H1 (cell line): Measurements from ENCODE around the gene CHST11. TPM values are rescaled to one million over a fixed set of nuclear protein-coding genes. Genes with fewer than 3 reads are reported as not detected.

Experiments used
- CTCF ChIA-PET: fragments of 300-600 bp; sonication (Branson Sonifier 250); formaldehyde crosslinking; loops from one replicate; lab custom pipeline; 2021; ENCODE audit not compliant: partially characterized antibody; lab: Charles Lee
- POLR2A ChIA-PET: fragments of 300-600 bp; sonication (Branson Sonifier 250); formaldehyde crosslinking; loops from one replicate; lab custom pipeline; 2021; ENCODE audit warnings: inconsistent platforms; ENCODE audit not compliant: partially characterized antibody; lab: Charles Lee
- DNase-seq, 2 experiments: peaks; one replicate each; pipeline versions ENCODE4 v3.0.0 to v3.0.0-alpha.2; 2010 to 2022; ENCODE audit warnings: low spot score in 2 of 2, low read depth in 1 of 2, mixed read lengths in 1 of 2
- FAIRE-seq: peaks from 2 replicates; lab custom pipeline; 2011; peaks lifted over from hg19 to GRCh38; lab: Jason Lieb, UNC
- H2AFZ ChIP-seq: 2 replicates; pipeline ENCODE4 v1.8.1; 2012; ENCODE audit warnings: low read length, inconsistent platforms
- H2AK5ac ChIP-seq: 2 replicates; pipeline ENCODE4 v1.6.1; 2013; ENCODE audit warnings: low read depth, low read length
- H2BK120ac ChIP-seq: replicated peaks from 2 replicates; pipeline ENCODE3; 2013; ENCODE audit warnings: low read depth, low read length, inconsistent platforms
- H2BK12ac ChIP-seq: 2 replicates; pipeline ENCODE4 v1.6.1; 2013; ENCODE audit warnings: low read depth, low read length
- H2BK15ac ChIP-seq: 2 replicates; pipeline ENCODE4 v1.6.1; 2013; ENCODE audit warnings: low read length
- H2BK20ac ChIP-seq: 2 replicates; pipeline ENCODE4 v1.6.1; 2013; ENCODE audit warnings: low read length
- H2BK5ac ChIP-seq: 2 replicates; pipeline ENCODE4 v1.6.1; 2013; ENCODE audit warnings: low read depth, low read length
- H3K14ac ChIP-seq: 2 replicates; pipeline ENCODE4 v1.6.1; 2013; ENCODE audit warnings: inconsistent platforms; ENCODE audit not compliant: insufficient read length
- H3K18ac ChIP-seq: 2 replicates; pipeline ENCODE4 v1.6.1; 2013; ENCODE audit warnings: low read length; ENCODE audit errors: extremely low read depth
- H3K23ac ChIP-seq: 2 replicates; pipeline ENCODE4 v1.6.1; 2013; ENCODE audit warnings: inconsistent platforms; ENCODE audit not compliant: insufficient read length
- H3K23me2 ChIP-seq: 2 replicates; pipeline ENCODE4 v1.6.1; 2013; ENCODE audit warnings: low read depth, low read length
- H3K27ac ChIP-seq: 2 replicates; pipeline ENCODE4 v1.6.1; 2011; ENCODE audit warnings: low read depth, low read length, inconsistent platforms
- H3K27me3 ChIP-seq, 4 experiments: replicated peaks in 1 of 4; 1 replicate in 1 of 4; 2 replicates in 3 of 4; pipeline versions ENCODE4 v1.6.1 to v1.8.1; 2011 to 2013; ENCODE audit warnings: low read length in 3 of 4, mild to moderate bottlenecking in 3 of 4, inconsistent platforms in 2 of 4, mixed read lengths in 2 of 4, moderate library complexity in 1 of 4; ENCODE audit not compliant: control insufficient read depth in 3 of 4, insufficient read depth in 3 of 4; ENCODE audit errors: extremely low read depth in 1 of 4
- H3K36me3 ChIP-seq, 4 experiments: 2 replicates each; pipeline versions ENCODE4 v1.6.1 to v1.8.1; 2011 to 2013; ENCODE audit warnings: mild to moderate bottlenecking in 4 of 4, low read length in 3 of 4, moderate library complexity in 2 of 4, control low read depth in 1 of 4, inconsistent platforms in 1 of 4; ENCODE audit not compliant: insufficient read depth in 4 of 4, control insufficient read depth in 2 of 4
- H3K4ac ChIP-seq: replicated peaks from 2 replicates; pipeline ENCODE3; 2013; ENCODE audit warnings: low read length, low read depth, mixed read lengths, inconsistent platforms; ENCODE audit not compliant: insufficient read length
- H3K4me1 ChIP-seq, 4 experiments: replicated peaks in 1 of 4; 1 replicate in 1 of 4; 2 replicates in 3 of 4; pipeline versions ENCODE4 v1.6.1 to v1.8.1; 2011 to 2013; ENCODE audit warnings: low read length in 3 of 4, inconsistent platforms in 2 of 4, mixed read lengths in 1 of 4; ENCODE audit not compliant: insufficient read depth in 4 of 4, control insufficient read depth in 3 of 4
- H3K4me2 ChIP-seq, 2 experiments: 2 replicates each; pipeline versions ENCODE4 v1.6.1 to v1.8.1; 2011 to 2013; ENCODE audit warnings: low read depth in 2 of 2, low read length in 2 of 2, control low read depth in 1 of 2, inconsistent platforms in 1 of 2, mild to moderate bottlenecking in 1 of 2; ENCODE audit not compliant: insufficient read depth in 1 of 2
- H3K4me3 ChIP-seq, 4 experiments: fragments of 200-600, 300-600 bp in 1 of 4; sonication (generic), shearing (Covaris generic), sonication (Bioruptor Twin) in 1 of 4; 2 replicates each; pipeline versions ENCODE4 v1.5.1 to v1.8.1; 2011 to 2016; ENCODE audit warnings: low read length in 4 of 4, low read depth in 3 of 4, control low read depth in 2 of 4, inconsistent platforms in 2 of 4, mild to moderate bottlenecking in 2 of 4, mixed read lengths in 1 of 4, moderate library complexity in 1 of 4; ENCODE audit not compliant: insufficient read depth in 2 of 4; ENCODE audit errors: extremely low read depth in 1 of 4
- H3K56ac ChIP-seq: replicated peaks from 2 replicates; pipeline ENCODE3; 2013; ENCODE audit warnings: low read depth, mild to moderate bottlenecking, mixed read lengths, low read length, inconsistent platforms; ENCODE audit not compliant: insufficient read length
- H3K79me1 ChIP-seq: 2 replicates; pipeline ENCODE4 v1.6.1; 2013; ENCODE audit warnings: low read depth, low read length, control low read depth
- H3K79me2 ChIP-seq, 2 experiments: 2 replicates each; pipeline versions ENCODE4 v1.6.1 to v1.8.1; 2012 to 2013; ENCODE audit warnings: low read length in 2 of 2, mild to moderate bottlenecking in 2 of 2, inconsistent platforms in 1 of 2; ENCODE audit not compliant: insufficient read depth in 2 of 2, control insufficient read depth in 1 of 2
- H3K9ac ChIP-seq, 4 experiments: replicated peaks in 1 of 4; 1 replicate in 1 of 4; 2 replicates in 3 of 4; pipeline versions ENCODE4 v1.6.1 to v1.8.1; 2011 to 2013; ENCODE audit warnings: low read depth in 3 of 4, low read length in 3 of 4, control low read depth in 2 of 4, mild to moderate bottlenecking in 2 of 4, moderate library complexity in 2 of 4, inconsistent platforms in 1 of 4; ENCODE audit errors: extremely low read depth in 1 of 4
- H3K9me3 ChIP-seq, 2 experiments: 2 replicates each; pipeline versions ENCODE4 v1.6.1 to v1.8.1; 2012 to 2013; ENCODE audit warnings: mild to moderate bottlenecking in 2 of 2, moderate library complexity in 2 of 2, control low read depth in 1 of 2, inconsistent platforms in 1 of 2, low read depth in 1 of 2, low read length in 1 of 2, mixed read lengths in 1 of 2; ENCODE audit not compliant: insufficient read depth in 2 of 2
- H4K20me1 ChIP-seq, 2 experiments: replicated peaks in 1 of 2; 2 replicates each; pipeline versions ENCODE3 to v1.8.1; 2011 to 2013; ENCODE audit warnings: inconsistent platforms in 2 of 2, low read length in 2 of 2, mild to moderate bottlenecking in 1 of 2; ENCODE audit not compliant: insufficient read depth in 2 of 2, control insufficient read depth in 1 of 2
- H4K5ac ChIP-seq: 2 replicates; pipeline ENCODE4 v1.6.1; 2013; ENCODE audit warnings: low read length, low read depth, mixed read lengths, inconsistent platforms; ENCODE audit not compliant: insufficient read length
- H4K8ac ChIP-seq: 2 replicates; pipeline ENCODE4 v1.8.0; 2013; ENCODE audit warnings: mild to moderate bottlenecking, moderate library complexity, low read length, inconsistent platforms; ENCODE audit not compliant: insufficient read depth; ENCODE audit errors: extremely low read depth
- H4K91ac ChIP-seq: replicated peaks from 2 replicates; pipeline ENCODE3; 2013; ENCODE audit warnings: low read length, mixed read lengths, inconsistent platforms; ENCODE audit not compliant: insufficient read length
- CHD2 ChIP-seq: IDR thresholded peaks from 2 replicates; pipeline ENCODE4 v1.6.1; 2012; ENCODE audit warnings: low read length, improper control_type of control experiment
- CREB1 ChIP-seq: IDR thresholded peaks from 2 replicates; pipeline ENCODE4 v1.6.1; 2012; ENCODE audit warnings: inconsistent platforms
- SIN3A ChIP-seq, 2 experiments: IDR thresholded peaks in 1 of 2; conservative IDR thresholded peaks in 1 of 2; 2 replicates each; pipeline ENCODE4 v1.6.1; 2011 to 2012; ENCODE audit warnings: low read length in 2 of 2, improper control_type of control experiment in 1 of 2, low read depth in 1 of 2, mild to moderate bottlenecking in 1 of 2
- YY1 ChIP-seq: IDR thresholded peaks from 2 replicates; pipeline ENCODE4 v1.6.1; 2011; ENCODE audit warnings: low read depth, mild to moderate bottlenecking, low read length
- WGBS, 2 experiments: shearing (Covaris generic) in 1 of 2; methylation state at CpG; one replicate each; pipeline versions ENCODE4 v1.1.6 to v1.1.7; 2013 to 2015; ENCODE audit warnings: low lambda C conversion rate in 2 of 2, mixed read lengths in 2 of 2, inconsistent platforms in 1 of 2, low coverage in 1 of 2, missing lambda C conversion rate in 1 of 2; ENCODE audit not compliant: insufficient replicate concordance in 2 of 2, insufficient coverage in 1 of 2, insufficient read length in 1 of 2; ENCODE audit errors: extremely low coverage in 1 of 2, missing lambda C conversion rate in 1 of 2; 5-methylcytosine and 5-hydroxymethylcytosine counted together
- polyA plus RNA-seq, 7 experiments: library from polyadenylated mRNA; depleted of rRNA in 3 of 7; stranded (reverse) in 5 of 7; unstranded in 2 of 7; fragments of >200 nt in 5 of 7; fragments of 200-250 nt in 2 of 7; gene quantifications; 1 replicate in 5 of 7; 2 replicates in 1 of 7; 4 replicates in 1 of 7; pipeline versions ENCODE4 v1.2.1 to v1.2.3, GENCODE V29; 2011 to 2013; ENCODE audit warnings: missing spikeins in 2 of 7, mixed read lengths in 2 of 7
- total RNA-seq: library from RNA; stranded (reverse); fragmentation: NEBNext Ultra II Directional; extraction: Animal tissue kit (Norgen Biotek cat#: 25700); gene quantifications from 2 replicates; pipeline ENCODE4 v1.2.1, GENCODE V29; 2021

The CHST11 gene
- total and polyA plus RNA-seq, 2 of the 8 experiments (the other 6 are each of a cell fraction or from before 2014, with no cell fraction given) = 14.4 to 20.8 TPM

DNA sequence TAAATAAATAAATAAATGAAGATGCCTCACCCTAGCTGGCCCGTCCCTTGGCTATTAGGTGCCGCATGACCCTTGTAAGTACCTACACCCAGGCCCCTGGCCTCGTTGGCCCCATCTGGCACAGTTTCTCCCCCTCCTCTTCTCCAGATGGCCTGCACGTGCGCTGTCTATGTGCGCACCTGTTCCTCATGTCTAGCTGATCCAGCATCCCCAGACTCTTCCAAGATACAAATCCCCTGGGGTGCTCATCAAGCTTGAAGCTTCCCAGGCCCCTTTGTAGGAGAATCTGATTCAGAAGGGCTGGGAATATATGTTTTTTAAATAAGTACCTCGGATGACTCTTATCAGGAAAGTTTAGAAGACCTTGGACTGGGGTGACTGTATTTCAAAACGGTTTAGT lies 133.3 kb downstream of the CHST11 start:
- H4K5ac ChIP-seq = no peak overlapping the region
- H3K27me3 ChIP-seq = no peaks in the 10 kb centered on the region
- no peak overlapping the region for H2BK15ac ChIP-seq
- ChIA-PET CTCF (no interaction called here), POLR2A (no interaction called here)
- no peaks in the 10 kb centered on the region; a peak in 1 of 7 replicates for H3K4me1 ChIP-seq
- no peak overlapping the region for H4K8ac ChIP-seq
- no peak overlapping the region for H2BK5ac ChIP-seq
- H4K91ac ChIP-seq = no peak overlapping the region
- H4K20me1 ChIP-seq = no peaks in the 10 kb centered on the region
- no peak for FAIRE-seq
- H2AFZ ChIP-seq = no peak overlapping the region
- H3K4me3 ChIP-seq = no peak overlapping the region
- no peak overlapping the region for H3K18ac ChIP-seq
- no peak overlapping the region for H3K4me2 ChIP-seq
- no peak overlapping the region for H2BK12ac ChIP-seq
- H2AK5ac ChIP-seq = no peak overlapping the region
- H3K79me1 ChIP-seq = no peaks in the 10 kb centered on the region; the same call in 1 of the 2 replicates
- whole genome bisulfite sequencing, 2 experiments = 92% methylated on average over 8 of the region's 8 CpGs; no CpG with 5 or more reads in 1 of the 2 experiments
- no peak overlapping the region for H2BK120ac ChIP-seq
- no peak for DNase-seq
- no peak overlapping the region for H3K27ac ChIP-seq
- H2BK20ac ChIP-seq = no peak overlapping the region
- H3K9ac ChIP-seq = no peak overlapping the region
- no peak overlapping the region for H3K4ac ChIP-seq
- H3K9me3 ChIP-seq = no peaks in the 10 kb centered on the region
- H3K56ac ChIP-seq = no peak overlapping the region
- H3K14ac ChIP-seq = no peak overlapping the region
- H3K23ac ChIP-seq = no peak overlapping the region
- H3K36me3 ChIP-seq = no peaks in the 10 kb centered on the region
- no peaks in the 10 kb centered on the region for H3K79me2 ChIP-seq
- TF ChIP-seq CREB1 = no peak
- TF ChIP-seq SIN3A (conservative IDR thresholded peaks at IDR 0.05 in 1 of 2, IDR thresholded peaks at IDR 0.05 in 1 of 2; ENCODE audit: low read depth in 1 of 2, low read length in 2 of 2) = no peak
- TF ChIP-seq YY1 = no peak
- no peak for TF ChIP-seq CHD2
- peaks cover 1% of the 10 kb centered on the region; the same call in 1 of the 2 replicates for H3K23me2 ChIP-seq
